GM12878 (cell line): ENCODE data around the gene RTEL1. TPM values are rescaled to one million over a fixed set of nuclear protein-coding genes. Genes with fewer than 3 reads are reported as not detected.

Experiments
- ATAC-seq: fragments of 200-7000 bp; cut with Tn5 transposase; 3 replicates; pipeline ENCODE4 v1.9.1; 2020; ENCODE audit warnings: mild to moderate bottlenecking, moderate library complexity
- BruUV-seq: library from RNA; stranded (reverse); fragments of 400-500 nt; replicated peaks from 2 replicates; lab custom pipeline; 2021; lab: Mats Ljungman, UMichigan
- CTCF ChIA-PET: fragments of 300-600 bp; sonication (Branson Sonifier 250); formaldehyde crosslinking; extraction: SDS; loops from one replicate; lab custom pipeline; 2021; ENCODE audit warnings: inconsistent platforms; lab: Yijun Ruan, JAX
- POLR2A ChIA-PET: fragments of 350-600 bp; formaldehyde crosslinking; extraction: SDS; loops from one replicate; lab custom pipeline; 2021; ENCODE audit warnings: inconsistent platforms; lab: Charles Lee
- RAD21 ChIA-PET: fragments of 300-600 bp; sonication (Branson Sonifier 250); formaldehyde crosslinking; loops from one replicate; lab custom pipeline; 2023; ENCODE audit warnings: antibody characterized with exemption; ENCODE audit not compliant: unreplicated experiment; lab: Charles Lee
- SMC1A ChIA-PET: fragments of 300-600 bp; sonication (Branson Sonifier 250); formaldehyde crosslinking; loops from one replicate; lab custom pipeline; 2023; ENCODE audit not compliant: unreplicated experiment, uncharacterized antibody; lab: Charles Lee
- DNase-seq: peaks from one replicate; pipeline ENCODE4 v3.0.0-alpha.2; 2011; ENCODE audit warnings: low read depth, low spot score
- FAIRE-seq: peaks from 3 replicates; lab custom pipeline; 2011; peaks lifted over from hg19 to GRCh38; lab: Jason Lieb, UNC
- H2AFZ ChIP-seq: 2 replicates; pipeline ENCODE4 v1.6.0; 2011; ENCODE audit warnings: low read depth, low read length, control low read depth; ENCODE audit not compliant: control insufficient read depth
- H3K27ac ChIP-seq: 2 replicates; pipeline ENCODE4 v1.5.1; 2011; ENCODE audit warnings: control low read depth; ENCODE audit not compliant: control insufficient read depth, insufficient read depth
- H3K27me3 ChIP-seq, 2 experiments: replicated peaks in 1 of 2; 2 replicates each; pipeline versions ENCODE4 v1.6.0 to v1.6.1; 2011; ENCODE audit warnings: low read length in 1 of 2; ENCODE audit not compliant: control insufficient read depth in 2 of 2, insufficient read depth in 2 of 2
- H3K36me3 ChIP-seq, 2 experiments: 2 replicates each; pipeline ENCODE4 v1.5.1; 2011; ENCODE audit warnings: low read length in 1 of 2; ENCODE audit not compliant: control insufficient read depth in 2 of 2, insufficient read depth in 2 of 2
- H3K4me1 ChIP-seq: 2 replicates; pipeline ENCODE4 v1.6.1; 2011; ENCODE audit warnings: mild to moderate bottlenecking, low read length, moderate library complexity, mixed read lengths; ENCODE audit not compliant: control insufficient read depth, insufficient read depth
- H3K4me2 ChIP-seq: 2 replicates; pipeline ENCODE4 v1.6.0; 2011; ENCODE audit warnings: control low read depth; ENCODE audit not compliant: control insufficient read depth, insufficient read depth
- H3K4me3 ChIP-seq: fragments of 200-600 bp; sonication (generic); 2 replicates; pipeline ENCODE4 v1.5.1; 2016
- H3K79me2 ChIP-seq: 2 replicates; pipeline ENCODE4 v1.6.0; 2011; ENCODE audit warnings: low read length; ENCODE audit not compliant: control insufficient read depth, insufficient read depth
- H3K9ac ChIP-seq: 2 replicates; pipeline ENCODE4 v1.8.0; 2011; ENCODE audit warnings: low read length, control low read depth, mixed read lengths; ENCODE audit not compliant: control insufficient read depth, insufficient read depth
- H3K9me3 ChIP-seq: replicated peaks from 3 replicates; pipeline ENCODE4 v1.5.1; 2011; ENCODE audit warnings: mild to moderate bottlenecking, low read length; ENCODE audit not compliant: control insufficient read depth, insufficient read depth
- H4K20me1 ChIP-seq: 2 replicates; pipeline ENCODE4 v1.6.0; 2011; ENCODE audit not compliant: control insufficient read depth, insufficient read depth
- CEBPB ChIP-seq, 2 experiments: fragments of 150-350 bp in 1 of 2; IDR thresholded peaks; 2 replicates each; pipeline ENCODE4 v1.6.1; 2012 to 2014; ENCODE audit warnings: low read depth in 2 of 2, low read length in 2 of 2, borderline replicate concordance in 1 of 2, inconsistent platforms in 1 of 2
- CHD1 ChIP-seq: IDR thresholded peaks from 2 replicates; pipeline ENCODE4 v1.6.1; 2012; ENCODE audit warnings: low read depth, low read length, improper control_type of control experiment
- JUND ChIP-seq: IDR thresholded peaks from 2 replicates; pipeline ENCODE4 v1.6.1; 2012; ENCODE audit warnings: low read depth, mild to moderate bottlenecking, low read length, improper control_type of control experiment, moderate library complexity
- POLR2AphosphoS5 ChIP-seq: IDR thresholded peaks from 2 replicates; pipeline ENCODE4 v1.6.1; 2011; ENCODE audit warnings: mild to moderate bottlenecking, low read length, inconsistent platforms
- TBL1XR1 ChIP-seq: IDR thresholded peaks from 2 replicates; pipeline ENCODE4 v1.6.1; 2012; ENCODE audit warnings: low read depth, low read length, improper control_type of control experiment
- WGBS: methylation state at CpG from one replicate; pipeline ENCODE4 v1.1.6; 2016; ENCODE audit warnings: low lambda C conversion rate; ENCODE audit not compliant: insufficient replicate concordance, insufficient coverage; ENCODE audit errors: missing lambda C conversion rate; 5-methylcytosine and 5-hydroxymethylcytosine counted together
- in situ Hi-C: fragments of 300-500 bp; cut with MboI; formaldehyde crosslinking; loops from 9 replicates; pipeline ENCODE4 v1.14.3; 2018; ENCODE audit warnings: mixed read lengths
- intact Hi-C: fragments of 100-400 bp; cut with micrococcal nuclease; formaldehyde crosslinking; loops from one replicate; pipeline ENCODE4 v1.14.2; 2022; ENCODE audit not compliant: unreplicated experiment
- polyA plus RNA-seq, 11 experiments: library from polyadenylated mRNA; depleted of rRNA in 4 of 11; unstranded in 6 of 11; stranded (reverse) in 5 of 11; fragments of >200 nt; fragmentation: Nextera tagmentation in 4 of 11; fragmentation: Illumina TruSeq in 1 of 11; extraction: Ambion mirVana in 4 of 11; extraction: Trizol in 1 of 11; gene quantifications; 1 replicate in 1 of 11; 2 replicates in 10 of 11; pipeline versions ENCODE4 v1.2.1 to v1.2.3, GENCODE V29; 2011 to 2016; ENCODE audit warnings: inconsistent platforms in 2 of 11, missing spikeins in 2 of 11, low read depth in 1 of 11
- total RNA-seq, 4 experiments: library from RNA; depleted of rRNA in 3 of 4; stranded (reverse); fragments of >200 nt in 3 of 4; fragmentation: Illumina TruSeq in 1 of 4; extraction: Trizol in 1 of 4; gene quantifications; 2 replicates each; pipeline versions ENCODE4 v1.2.1 to v1.2.3, GENCODE V29; 2013 to 2021
- TF ChIP-seq, protein P1 (sequence below): IDR thresholded peaks from 2 replicates; pipeline ENCODE4 v1.6.1; 2011; ENCODE audit warnings: borderline replicate concordance, low read depth, mild to moderate bottlenecking, moderate library complexity, mixed read lengths, low read length; ENCODE audit not compliant: insufficient read depth; ENCODE audit errors: extremely low read length

RTEL1 gene
- total and polyA plus RNA-seq, 10 of the 15 experiments (the other 5 are each of a cell fraction or from before 2014, with no cell fraction given) = 0.40 to 37.2 (median 15.6) TPM; not detected in 1

- no TSS peak for BruUV-seq
- FAIRE-seq (no peak), DNase-seq (no peak), ATAC-seq (no peak)
- Histone ChIP-seq H3K9me3 (peaks cover 23% of the 10 kb centered on the region; the same call in 2 of the 3 replicates), H3K4me2 (no peak overlapping the region), H3K27me3 (no peaks in the 10 kb centered on the region), H3K4me3 (no peak overlapping the region), H2AFZ (no peak overlapping the region), H3K4me1 (peaks cover 12% of the 10 kb centered on the region), H3K79me2 (peaks cover 53% of the 10 kb centered on the region), H3K27ac (no peak overlapping the region), H4K20me1 (no peaks in the 10 kb centered on the region), H3K36me3 (peaks cover 0 to 28% of the 10 kb centered on the region in 2 experiments), H3K9ac (no peak overlapping the region)
- CTCF ChIA-PET = interaction anchor here (1.0 to 1.2 kb wide), 2 partner anchors 17 to 262 kb away, joined by 3 to 7 read pairs; no protein-coding TSS in a partner anchor
- 89% methylated on average over 12 of the region's 12 CpGs for WGBS
- POLR2A ChIA-PET = interaction anchor here (0.7 to 1.0 kb wide), 3 partner anchors 11 to 116 kb away, joined by 3 to 4 read pairs (median 3); partner anchors contain the start of gene LIME1
- intact Hi-C loops (no loop called here), in situ Hi-C loops (no loop called here)
- RAD21 ChIA-PET = interaction anchor here (1.3 to 1.6 kb wide), 2 partner anchors 25 to 73 kb away, joined by 3 to 4 read pairs; partner anchors contain the start of gene LIME1
- TF ChIP-seq CHD1 = no peak
- TF ChIP-seq, protein P1, sequence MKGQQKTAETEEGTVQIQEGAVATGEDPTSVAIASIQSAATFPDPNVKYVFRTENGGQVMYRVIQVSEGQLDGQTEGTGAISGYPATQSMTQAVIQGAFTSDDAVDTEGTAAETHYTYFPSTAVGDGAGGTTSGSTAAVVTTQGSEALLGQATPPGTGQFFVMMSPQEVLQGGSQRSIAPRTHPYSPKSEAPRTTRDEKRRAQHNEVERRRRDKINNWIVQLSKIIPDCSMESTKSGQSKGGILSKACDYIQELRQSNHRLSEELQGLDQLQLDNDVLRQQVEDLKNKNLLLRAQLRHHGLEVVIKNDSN = no peak
- no peak for TF ChIP-seq TBL1XR1
- no peak for TF ChIP-seq CEBPB (IDR thresholded peaks at IDR 0.05; ENCODE audit: borderline replicate concordance in 1 of 2, low read depth in 2 of 2, low read length in 2 of 2)
- no peak for TF ChIP-seq JUND
- TF ChIP-seq POLR2AphosphoS5 = no peak
- SMC1A ChIA-PET = no interaction called here
Measured at GRCh38 chr20:63711085-63711645, 53.1 kb downstream of the RTEL1 start.
